ENCODE results near the gene OR9Q1. TPM values are rescaled to one million over a fixed set of nuclear protein-coding genes. Genes with fewer than 3 reads are reported as not detected.
"Not testable (repeated sequence)": the region's sequence is repeated elsewhere in the genome, so short reads cannot be mapped to it uniquely, and the experiment has no call there.

The OR9Q1 gene
- total and polyA plus RNA-seq, 7 donors, result not detected

GRCh38 chr11:58193391-58193790 is 169.7 kb downstream of the OR9Q1 start:
- no peak for TF ChIP-seq POLR2A (IDR thresholded peaks at IDR 0.05)
- no peak for TF ChIP-seq CTCF (IDR thresholded peaks at IDR 0.05)
- TF ChIP-seq POLR2AphosphoS5 (IDR thresholded peaks at IDR 0.05), result no peak
- Histone ChIP-seq H3K4me1 (no peaks in the 10 kb centered on the region), H3K27me3 (no peaks in the 10 kb centered on the region), H3K9me3 (peaks cover 0 to 3% (median under 1%) of the 10 kb centered on the region in 4 donors), H3K36me3 (no peaks in the 10 kb centered on the region), H3K4me3 (no peak overlapping the region), H3K27ac (no peak overlapping the region)
- intact Hi-C loops (cut with DNase I), result no loop called here
- DNase-seq, result no peak

- Histone ChIP-seq H3K9me3 (peaks cover 0 to 3% (median under 1%) of the 10 kb centered on the region in 4 donors), H3K4me1 (no peaks in the 10 kb centered on the region), H3K27me3 (no peaks in the 10 kb centered on the region), H3K36me3 (no peaks in the 10 kb centered on the region), H3K4me3 (no peak overlapping the region), H3K27ac (no peak overlapping the region)
- intact Hi-C loops (cut with DNase I), result no loop called here
- 94 to 95% methylated on average over 2 of the region's 2 CpGs for WGBS, 2 donors
- no peak for DNase-seq
- TF ChIP-seq POLR2AphosphoS5 (IDR thresholded peaks at IDR 0.05) (no peak), CTCF (IDR thresholded peaks at IDR 0.05) (no peak), POLR2A (IDR thresholded peaks at IDR 0.05) (no peak), EP300 (IDR thresholded peaks at IDR 0.05) (no peak)
Measured at GRCh38 chr11:58195939-58196338, 172.3 kb downstream of the OR9Q1 start.

DNA sequence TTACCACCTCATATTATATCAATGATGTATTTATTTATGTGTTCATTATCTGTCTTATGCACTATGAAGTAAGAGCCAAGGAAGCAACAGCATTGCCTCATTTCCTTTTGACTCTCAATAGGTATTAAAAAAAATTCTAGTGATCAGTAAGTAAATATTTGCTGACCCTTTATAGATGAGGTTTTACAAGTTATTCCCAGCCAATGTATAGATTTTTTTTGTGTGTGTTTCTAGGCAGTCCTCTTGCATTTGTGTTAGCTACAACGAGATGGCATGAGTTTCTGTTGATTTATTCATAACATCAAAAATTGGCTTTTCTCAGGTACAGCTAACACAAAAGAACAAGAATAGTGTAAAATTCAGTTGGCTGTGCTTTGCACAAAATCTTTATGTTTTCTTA is 175.6 kb downstream of the OR9Q1 start:
- Histone ChIP-seq H3K4me1 (no peaks in the 10 kb centered on the region), H3K9me3 (peaks cover 0 to 3% (median under 1%) of the 10 kb centered on the region in 4 donors)

DNA sequence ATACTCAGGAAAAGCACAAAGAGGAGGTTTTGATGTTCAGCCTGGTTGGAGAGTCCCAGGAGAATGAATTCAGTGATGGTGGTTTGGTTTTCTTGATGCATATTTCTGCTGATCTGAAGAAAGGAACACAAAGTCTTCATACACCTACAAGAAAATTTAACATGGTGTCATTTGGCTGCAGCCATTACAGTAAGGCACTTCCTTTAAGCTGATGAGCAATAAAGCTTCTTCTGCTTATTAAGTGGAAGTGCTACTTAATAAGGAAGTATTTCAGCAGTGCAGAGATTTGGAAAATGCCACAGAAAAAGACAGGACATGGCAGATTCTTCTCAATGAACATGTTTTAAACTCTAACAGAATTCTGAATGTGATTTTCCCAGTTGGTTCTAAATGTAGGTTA is 180.4 kb downstream of the OR9Q1 start, which contains the start of gene OR1S2:
OR1S2 (minus strand) TSS at position 101 of the 400 bp plus-strand sequence; CDS start at position 101, 0 bp downstream.
- intact Hi-C loops (cut with DNase I), result no loop called here
- Histone ChIP-seq H3K27me3 (no peaks in the 10 kb centered on the region), H3K4me1 (no peaks in the 10 kb centered on the region), H3K27ac (no peak within 1 kb of the TSS), H3K9me3 (no peaks in the 10 kb centered on the region), H3K36me3 (no peaks in the 10 kb centered on the region), H3K4me3 (no peak within 1 kb of the TSS)
- no peak for DNase-seq
- TF ChIP-seq POLR2A (IDR thresholded peaks at IDR 0.05) (no peak), EP300 (IDR thresholded peaks at IDR 0.05) (no peak)

More for the DNA sequence above, 175.6 kb downstream of the OR9Q1 start:
- H3K36me3 ChIP-seq, result no peaks in the 10 kb centered on the region
- TF ChIP-seq POLR2A (IDR thresholded peaks at IDR 0.05) (no peak), EP300 (IDR thresholded peaks at IDR 0.05) (no peak), CTCF (IDR thresholded peaks at IDR 0.05) (no peak), POLR2AphosphoS5 (IDR thresholded peaks at IDR 0.05) (no peak)
- intact Hi-C loops (cut with DNase I), result no loop called here
- no peak overlapping the region for H3K27ac ChIP-seq
- H3K4me3 ChIP-seq, result no peak overlapping the region
- H3K27me3 ChIP-seq, result no peaks in the 10 kb centered on the region
- 13 to 52% methylated on average over 1 of the region's 1 CpG for WGBS, 2 donors
- no peak for DNase-seq

- DNase-seq; H3K36me3 ChIP-seq; H3K4me3 ChIP-seq; H3K4me1 ChIP-seq; intact Hi-C loops (cut with DNase I); H3K27ac ChIP-seq; H3K9me3 ChIP-seq; H3K27me3 ChIP-seq: not testable (repeated sequence)
- WGBS, 2 donors, result 92 to 96% methylated on average over 2 of the region's 2 CpGs
Measured at GRCh38 chr11:58212420-58212819, 188.7 kb downstream of the OR9Q1 start, which contains the start of gene OR1S1. Gene OR1S1, plus strand, starts transcription at chr11:58212720.

- Histone ChIP-seq H3K9me3 (no peaks in the 10 kb centered on the region), H3K36me3 (no peaks in the 10 kb centered on the region), H3K27me3 (no peaks in the 10 kb centered on the region), H3K4me1 (no peaks in the 10 kb centered on the region), H3K27ac (no peak overlapping the region), H3K4me3 (no peak overlapping the region)
- TF ChIP-seq EP300 (IDR thresholded peaks at IDR 0.05), result no peak
- no peak for TF ChIP-seq POLR2A (IDR thresholded peaks at IDR 0.05)
- TF ChIP-seq POLR2AphosphoS5 (IDR thresholded peaks at IDR 0.05), result no peak
- TF ChIP-seq CTCF (IDR thresholded peaks at IDR 0.05), result no peak
- no peak for DNase-seq
- intact Hi-C loops (cut with DNase I), result no loop called here
Measured at GRCh38 chr11:58216476-58216875, 192.8 kb downstream of the OR9Q1 start.
